Measurements from ENCODE around the gene CDHR1. TPM values are rescaled to one million over a fixed set of nuclear protein-coding genes. Genes with fewer than 3 reads are reported as not detected.

The CDHR1 gene
- total RNA-seq, 2 experiments from 2014 or later, result 1.8 to 2.4 TPM

DNA sequence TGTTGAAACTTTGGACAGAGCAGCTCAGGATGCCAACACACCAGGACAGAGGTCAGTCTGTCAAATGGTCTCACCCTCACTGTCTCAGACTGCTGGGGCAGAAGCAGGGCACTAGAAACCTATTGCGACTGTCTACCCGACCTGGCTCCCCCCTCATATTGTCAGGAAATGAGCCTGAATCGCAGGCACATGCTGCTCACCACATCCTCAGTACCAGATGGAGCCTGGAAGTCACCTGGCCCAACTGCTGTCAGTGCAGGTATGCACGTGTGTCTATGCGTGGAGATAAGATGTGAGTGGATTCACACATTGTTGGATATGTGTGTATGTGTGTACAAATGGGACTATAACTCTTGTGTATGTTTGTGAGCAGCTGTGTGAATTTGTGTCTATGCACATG lies 3.2 kb upstream of the CDHR1 start:
- ATAC-seq (peak; percentile 26), DNase-seq (peak; percentile 49)
- Mint-ChIP-seq H3K27me3 (peaks cover 7% of the 10 kb centered on the region), H3K4me1 (ENCODE audit: low read depth) (peaks cover 10% of the 10 kb centered on the region), H3K4me3 (no peak overlapping the region), H3K9me3 (no peaks in the 10 kb centered on the region), H3K27ac (no peak overlapping the region), H3K36me3 (ENCODE audit: low read depth) (no peaks in the 10 kb centered on the region)
- POLR2A ChIA-PET, result interaction anchor here (1.5 kb wide), 1 partner anchor 43 kb away, joined by 4 read pairs; no protein-coding TSS in a partner anchor
- CTCF ChIA-PET, result interaction anchor here (1.0 to 2.8 kb wide), 5 partner anchors 15 to 56 kb away, joined by 3 to 12 read pairs (median 4); partner anchors contain the start of gene GHITM
- TF ChIP-seq, protein P1, sequence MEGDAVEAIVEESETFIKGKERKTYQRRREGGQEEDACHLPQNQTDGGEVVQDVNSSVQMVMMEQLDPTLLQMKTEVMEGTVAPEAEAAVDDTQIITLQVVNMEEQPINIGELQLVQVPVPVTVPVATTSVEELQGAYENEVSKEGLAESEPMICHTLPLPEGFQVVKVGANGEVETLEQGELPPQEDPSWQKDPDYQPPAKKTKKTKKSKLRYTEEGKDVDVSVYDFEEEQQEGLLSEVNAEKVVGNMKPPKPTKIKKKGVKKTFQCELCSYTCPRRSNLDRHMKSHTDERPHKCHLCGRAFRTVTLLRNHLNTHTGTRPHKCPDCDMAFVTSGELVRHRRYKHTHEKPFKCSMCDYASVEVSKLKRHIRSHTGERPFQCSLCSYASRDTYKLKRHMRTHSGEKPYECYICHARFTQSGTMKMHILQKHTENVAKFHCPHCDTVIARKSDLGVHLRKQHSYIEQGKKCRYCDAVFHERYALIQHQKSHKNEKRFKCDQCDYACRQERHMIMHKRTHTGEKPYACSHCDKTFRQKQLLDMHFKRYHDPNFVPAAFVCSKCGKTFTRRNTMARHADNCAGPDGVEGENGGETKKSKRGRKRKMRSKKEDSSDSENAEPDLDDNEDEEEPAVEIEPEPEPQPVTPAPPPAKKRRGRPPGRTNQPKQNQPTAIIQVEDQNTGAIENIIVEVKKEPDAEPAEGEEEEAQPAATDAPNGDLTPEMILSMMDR (IDR thresholded peaks at IDR 0.05), result no peak
- intact Hi-C loops (cut with micrococcal nuclease), result no loop called here

DNA sequence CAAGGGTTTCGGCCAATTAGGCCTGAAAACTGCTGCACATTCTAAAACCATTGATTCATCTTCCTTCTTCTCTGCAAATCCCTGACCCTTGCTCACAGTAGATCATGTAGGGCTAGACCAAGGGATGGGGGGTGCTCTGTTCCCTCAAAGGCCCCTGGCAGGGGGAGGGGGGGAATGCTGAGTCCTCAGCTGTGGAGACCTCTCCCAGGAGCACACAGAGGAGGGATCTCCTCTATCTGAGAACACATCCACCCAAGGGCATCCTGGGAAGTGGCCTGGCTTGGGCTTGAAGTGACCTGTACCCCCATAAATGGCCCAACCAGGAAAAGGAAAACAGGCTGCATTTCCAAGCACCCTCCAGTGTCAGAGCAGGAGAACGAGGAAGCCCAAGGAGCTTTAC lies 1.0 kb upstream of the CDHR1 start:
- ChIA-PET CTCF (interaction anchor here (2.2 to 2.5 kb wide), 2 partner anchors 45 kb away, joined by 8 to 12 read pairs; no protein-coding TSS in a partner anchor), POLR2A (interaction anchor here (0.6 to 1.2 kb wide), 2 partner anchors 9 to 36 kb away, joined by 3 read pairs; no protein-coding TSS in a partner anchor)
- intact Hi-C loops (cut with micrococcal nuclease), result no loop called here
- H3K36me3 Mint-ChIP-seq (ENCODE audit: low read depth), result no peaks in the 10 kb centered on the region
- H3K4me3 Mint-ChIP-seq, result no peak overlapping the region
- TF ChIP-seq, protein P1 (IDR thresholded peaks at IDR 0.05), result no peak
- H3K27ac Mint-ChIP-seq, result no peak overlapping the region
- peaks cover 10% of the 10 kb centered on the region for H3K27me3 Mint-ChIP-seq
- peaks cover 10% of the 10 kb centered on the region for H3K4me1 Mint-ChIP-seq (ENCODE audit: low read depth)
- DNase-seq (no peak), ATAC-seq (no peak)
- no peaks in the 10 kb centered on the region for H3K9me3 Mint-ChIP-seq

DNA sequence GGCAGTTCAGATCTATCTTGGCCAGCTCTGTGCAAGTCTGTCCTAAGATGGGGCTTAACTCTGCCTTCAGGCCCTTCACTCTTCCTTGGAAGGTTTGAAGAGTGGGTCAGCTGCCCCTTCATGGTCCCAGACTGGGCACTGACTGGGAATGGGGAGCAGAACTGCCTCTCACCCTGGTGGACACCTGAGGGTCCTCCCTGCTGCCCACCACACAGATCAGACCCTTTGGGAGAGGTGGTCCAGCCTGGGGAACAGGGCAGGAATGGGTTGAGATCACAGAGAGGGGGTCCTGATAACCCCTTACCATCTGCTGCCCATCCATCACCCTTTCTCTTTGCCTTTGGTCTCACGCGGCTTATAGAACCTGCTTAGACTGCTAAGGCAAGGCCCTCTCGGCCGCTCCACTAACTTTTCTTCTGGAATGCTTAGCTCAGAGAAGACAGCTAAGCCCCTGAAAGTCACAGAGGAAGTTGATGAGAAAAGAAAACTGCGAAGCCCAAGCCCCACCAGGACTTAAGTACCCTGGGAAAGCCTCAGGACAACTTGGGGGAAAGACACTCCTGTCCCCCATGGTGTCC lies 402 bp upstream of the CDHR1 start:
- TF ChIP-seq, protein P1 (IDR thresholded peaks at IDR 0.05), result no peak
- DNase-seq (no peak), ATAC-seq (no peak)
- intact Hi-C loops (cut with micrococcal nuclease), result no loop called here
- Mint-ChIP-seq H3K27ac (no peak overlapping the region), H3K27me3 (peaks cover 10% of the 10 kb centered on the region), H3K9me3 (no peaks in the 10 kb centered on the region), H3K36me3 (ENCODE audit: low read depth) (no peaks in the 10 kb centered on the region), H3K4me3 (peak overlapping the region; percentile 57), H3K4me1 (ENCODE audit: low read depth) (peaks cover 10% of the 10 kb centered on the region)
- POLR2A ChIA-PET, result interaction anchor here (1.2 kb wide), 1 partner anchor 8 kb away, joined by 3 read pairs; no protein-coding TSS in a partner anchor
- CTCF ChIA-PET, result interaction anchor here (1.0 to 2.5 kb wide), 2 partner anchors 17 to 46 kb away, joined by 4 to 12 read pairs; no protein-coding TSS in a partner anchor

DNA sequence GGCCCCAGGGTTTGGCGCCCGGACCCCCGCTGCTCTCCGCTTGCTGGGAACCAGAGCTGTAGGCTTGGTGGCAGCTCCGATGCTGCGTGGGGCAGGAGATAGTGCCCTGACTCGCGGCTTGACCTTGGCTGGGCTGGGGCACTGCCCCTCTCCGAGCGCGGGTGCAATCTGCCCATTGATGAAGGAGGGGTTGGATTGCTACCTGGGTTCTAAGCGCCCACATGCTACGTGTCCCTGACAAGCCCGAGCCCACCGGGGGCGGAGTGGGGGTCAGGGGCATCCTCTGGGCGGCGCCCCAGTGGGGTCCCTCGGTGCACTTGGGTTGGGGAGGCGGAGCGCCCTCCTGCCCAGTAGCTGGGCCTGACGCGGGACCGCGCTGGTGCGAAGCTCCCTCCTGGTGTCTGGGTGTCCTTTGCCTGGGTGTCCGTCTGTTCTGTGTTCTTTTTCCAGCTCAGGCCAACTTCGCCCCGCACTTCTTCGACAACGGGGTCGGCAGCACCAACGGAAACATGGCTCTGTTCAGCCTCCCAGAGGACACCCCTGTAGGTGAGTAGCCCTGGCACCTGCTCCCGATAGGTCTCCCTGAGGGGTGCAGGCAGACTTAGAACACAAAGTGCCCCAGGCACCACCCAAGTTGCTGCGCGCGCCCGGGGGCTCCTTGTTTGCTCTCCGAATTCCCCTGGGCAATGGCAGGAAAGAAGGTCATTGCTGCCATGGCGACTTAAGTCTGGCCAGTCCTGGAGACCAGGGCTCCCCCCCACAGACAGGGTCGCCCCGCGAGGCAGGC lies 900 bp downstream of the CDHR1 start:
- H3K36me3 Mint-ChIP-seq (ENCODE audit: low read depth), result no peaks in the 10 kb centered on the region
- ChIA-PET POLR2A (no interaction called here), CTCF (interaction anchor here (0.7 to 2.5 kb wide), 2 partner anchors 10 to 47 kb away, joined by 3 to 12 read pairs; no protein-coding TSS in a partner anchor)
- H3K4me3 Mint-ChIP-seq, result peak overlapping the region; percentile 57
- no peaks in the 10 kb centered on the region for H3K9me3 Mint-ChIP-seq
- no peak for ATAC-seq
- no peak for DNase-seq
- TF ChIP-seq, protein P1 (IDR thresholded peaks at IDR 0.05), result no peak
- peaks cover 10% of the 10 kb centered on the region for H3K4me1 Mint-ChIP-seq (ENCODE audit: low read depth)
- intact Hi-C loops (cut with micrococcal nuclease), result no loop called here
- peaks cover 10% of the 10 kb centered on the region for H3K27me3 Mint-ChIP-seq
- no peak overlapping the region for H3K27ac Mint-ChIP-seq

Measured in activated CD8-positive, alpha-beta T cell treated with anti-CD3 and anti-CD28 coated beads for 36 hours (primary cell).